HepG2 (cell line): ENCODE measurements around the gene POU2F1. TPM values are rescaled to one million over a fixed set of nuclear protein-coding genes. Genes with fewer than 3 reads are reported as not detected.

ENCODE experiments used
- PCBP2 ChIP-seq: fragments of 200-400 bp; formaldehyde crosslinking; optimal IDR thresholded peaks from 2 replicates; pipeline ENCODE3; 2018; ENCODE audit warnings: low read length, low read depth; ENCODE audit not compliant: poor library complexity, severe bottlenecking
- POLR2AphosphoS5 ChIP-seq: IDR thresholded peaks from 2 replicates; pipeline ENCODE4 v1.6.1; 2012; ENCODE audit warnings: low read depth, low read length
- RERE ChIP-seq: IDR thresholded peaks from 2 replicates; pipeline ENCODE4 v1.6.1; 2016; ENCODE audit warnings: low read depth, missing genetic modification reagents, missing compliant biosample characterization
- SOX5 ChIP-seq: IDR thresholded peaks from 2 replicates; pipeline ENCODE4 v1.6.1; 2016; ENCODE audit warnings: borderline replicate concordance
- TBX3 ChIP-seq: fragments of 450-650 bp; IDR thresholded peaks from 2 replicates; pipeline ENCODE4 v1.6.1; 2017; ENCODE audit warnings: antibody characterized with exemption, mild to moderate bottlenecking, inconsistent platforms, borderline replicate concordance
- XRCC5 ChIP-seq: fragments of 200-400 bp; formaldehyde crosslinking; optimal IDR thresholded peaks from 2 replicates; pipeline ENCODE3; 2017; ENCODE audit warnings: mild to moderate bottlenecking, low read length
- ZFP91 ChIP-seq: sonication (generic); formaldehyde crosslinking; IDR thresholded peaks from 2 replicates; pipeline ENCODE4 v1.9.0; 2022; ENCODE audit warnings: missing genetic modification reagents, mild to moderate bottlenecking, borderline replicate concordance
- ZNF614 ChIP-seq: IDR thresholded peaks from 2 replicates; pipeline ENCODE4 v1.6.1; 2018; ENCODE audit warnings: missing biosample characterization, missing genetic modification reagents, inconsistent platforms, borderline replicate concordance
- ZNF839 ChIP-seq: sonication (generic); formaldehyde crosslinking; IDR thresholded peaks from 2 replicates; pipeline ENCODE4 v1.4.0; 2020; ENCODE audit warnings: missing genetic modification reagents, mild to moderate bottlenecking, borderline replicate concordance
- ZNF883 ChIP-seq: sonication (generic); formaldehyde crosslinking; IDR thresholded peaks from 2 replicates; pipeline ENCODE4 v1.5.1; 2020; ENCODE audit warnings: mild to moderate bottlenecking, missing genetic modification reagents; ENCODE audit errors: not compliant biosample characterization
- polyA plus RNA-seq, 8 experiments: library from polyadenylated mRNA; depleted of rRNA in 3 of 8; stranded (reverse) in 7 of 8; unstranded in 1 of 8; fragments of >200 nt; fragmentation: Illumina TruSeq in 4 of 8; extraction: Trizol in 4 of 8; gene quantifications; 2 replicates each; pipeline versions ENCODE4 v1.2.1 to v1.2.3, GENCODE V29; 2011 to 2016; ENCODE audit warnings: low read depth in 4 of 8, missing spikeins in 1 of 8, mixed read lengths in 1 of 8; ENCODE audit not compliant: insufficient read depth in 1 of 8
- total RNA-seq, 5 experiments: library from RNA; depleted of rRNA; stranded (reverse); fragments of >200 nt; fragmentation: Illumina TruSeq; extraction: Trizol; gene quantifications; 2 replicates each; pipeline ENCODE4 v1.2.3, GENCODE V29; 2016; ENCODE audit warnings: low read depth in 1 of 5
- TF ChIP-seq, protein P1 (sequence below): sonication (generic); formaldehyde crosslinking; IDR thresholded peaks from 2 replicates; pipeline ENCODE4; 2020; ENCODE audit warnings: missing genetic modification reagents, mild to moderate bottlenecking, borderline replicate concordance
- TF ChIP-seq, protein P2 (sequence below): sonication (generic); formaldehyde crosslinking; IDR thresholded peaks from 2 replicates; pipeline ENCODE4 v1.5.0; 2020; ENCODE audit warnings: mild to moderate bottlenecking, missing genetic modification reagents
- TF ChIP-seq, protein P3 (sequence below), 2 experiments: fragments of 450-650 bp in 1 of 2; sonication (generic) in 1 of 2; formaldehyde crosslinking; IDR thresholded peaks; 2 replicates each; pipeline versions ENCODE4 v1.5.0 to v1.8.0; 2020 to 2022; ENCODE audit warnings: mild to moderate bottlenecking in 1 of 2, missing genetic modification reagents in 1 of 2

POU2F1 gene
- total and polyA plus RNA-seq, 2 of the 13 experiments (the other 11 are each of a cell fraction or from before 2014, with no cell fraction given) = 10.2 to 13.0 TPM

- TF ChIP-seq PCBP2 (no peak), ZNF614 (CRISPR knock-in tag) (no peak; the same call in 1 of the 2 replicates), POLR2AphosphoS5 (peak; percentile 77), XRCC5 (peak; percentile 17), ZNF839 (0 out of 2 replicates have a peak, but pooled peaks have one; percentile 36), RERE (CRISPR knock-in tag) (0 out of 2 replicates have a peak, but pooled peaks have one; percentile 10), ZNF883 (CRISPR knock-in tag) (peak; percentile 83), SOX5 (CRISPR knock-in tag) (no peak), TBX3 (no peak), ZFP91 (peak; percentile 82; the same call in 1 of the 2 replicates)
- TF ChIP-seq, protein P1, sequence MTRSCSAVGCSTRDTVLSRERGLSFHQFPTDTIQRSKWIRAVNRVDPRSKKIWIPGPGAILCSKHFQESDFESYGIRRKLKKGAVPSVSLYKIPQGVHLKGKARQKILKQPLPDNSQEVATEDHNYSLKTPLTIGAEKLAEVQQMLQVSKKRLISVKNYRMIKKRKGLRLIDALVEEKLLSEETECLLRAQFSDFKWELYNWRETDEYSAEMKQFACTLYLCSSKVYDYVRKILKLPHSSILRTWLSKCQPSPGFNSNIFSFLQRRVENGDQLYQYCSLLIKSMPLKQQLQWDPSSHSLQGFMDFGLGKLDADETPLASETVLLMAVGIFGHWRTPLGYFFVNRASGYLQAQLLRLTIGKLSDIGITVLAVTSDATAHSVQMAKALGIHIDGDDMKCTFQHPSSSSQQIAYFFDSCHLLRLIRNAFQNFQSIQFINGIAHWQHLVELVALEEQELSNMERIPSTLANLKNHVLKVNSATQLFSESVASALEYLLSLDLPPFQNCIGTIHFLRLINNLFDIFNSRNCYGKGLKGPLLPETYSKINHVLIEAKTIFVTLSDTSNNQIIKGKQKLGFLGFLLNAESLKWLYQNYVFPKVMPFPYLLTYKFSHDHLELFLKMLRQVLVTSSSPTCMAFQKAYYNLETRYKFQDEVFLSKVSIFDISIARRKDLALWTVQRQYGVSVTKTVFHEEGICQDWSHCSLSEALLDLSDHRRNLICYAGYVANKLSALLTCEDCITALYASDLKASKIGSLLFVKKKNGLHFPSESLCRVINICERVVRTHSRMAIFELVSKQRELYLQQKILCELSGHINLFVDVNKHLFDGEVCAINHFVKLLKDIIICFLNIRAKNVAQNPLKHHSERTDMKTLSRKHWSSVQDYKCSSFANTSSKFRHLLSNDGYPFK (CRISPR knock-in tag) = peak; percentile 84; the same call in 1 of the 2 replicates
- TF ChIP-seq, protein P2, sequence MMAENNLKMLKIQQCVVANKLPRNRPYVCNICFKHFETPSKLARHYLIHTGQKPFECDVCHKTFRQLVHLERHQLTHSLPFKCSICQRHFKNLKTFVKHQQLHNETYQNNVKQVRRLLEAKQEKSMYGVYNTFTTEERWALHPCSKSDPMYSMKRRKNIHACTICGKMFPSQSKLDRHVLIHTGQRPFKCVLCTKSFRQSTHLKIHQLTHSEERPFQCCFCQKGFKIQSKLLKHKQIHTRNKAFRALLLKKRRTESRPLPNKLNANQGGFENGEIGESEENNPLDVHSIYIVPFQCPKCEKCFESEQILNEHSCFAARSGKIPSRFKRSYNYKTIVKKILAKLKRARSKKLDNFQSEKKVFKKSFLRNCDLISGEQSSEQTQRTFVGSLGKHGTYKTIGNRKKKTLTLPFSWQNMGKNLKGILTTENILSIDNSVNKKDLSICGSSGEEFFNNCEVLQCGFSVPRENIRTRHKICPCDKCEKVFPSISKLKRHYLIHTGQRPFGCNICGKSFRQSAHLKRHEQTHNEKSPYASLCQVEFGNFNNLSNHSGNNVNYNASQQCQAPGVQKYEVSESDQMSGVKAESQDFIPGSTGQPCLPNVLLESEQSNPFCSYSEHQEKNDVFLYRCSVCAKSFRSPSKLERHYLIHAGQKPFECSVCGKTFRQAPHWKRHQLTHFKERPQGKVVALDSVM = no peak
- TF ChIP-seq, protein P3, sequence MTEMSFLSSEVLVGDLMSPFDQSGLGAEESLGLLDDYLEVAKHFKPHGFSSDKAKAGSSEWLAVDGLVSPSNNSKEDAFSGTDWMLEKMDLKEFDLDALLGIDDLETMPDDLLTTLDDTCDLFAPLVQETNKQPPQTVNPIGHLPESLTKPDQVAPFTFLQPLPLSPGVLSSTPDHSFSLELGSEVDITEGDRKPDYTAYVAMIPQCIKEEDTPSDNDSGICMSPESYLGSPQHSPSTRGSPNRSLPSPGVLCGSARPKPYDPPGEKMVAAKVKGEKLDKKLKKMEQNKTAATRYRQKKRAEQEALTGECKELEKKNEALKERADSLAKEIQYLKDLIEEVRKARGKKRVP (CRISPR knock-in tag; IDR thresholded peaks at IDR 0.05) = peak in 1 of 2 experiments; percentile 54; a peak in 2 of 4 replicates
Observed at GRCh38 chr1:167219646-167220536, 795 bp upstream of the POU2F1 start (continued).
